Hepatocyte (in vitro differentiated cells): ENCODE data around the gene NUMB.

Experiments used
- EZH2 ChIP-seq: fragments of 200-600 bp; sonication (generic); IDR thresholded peaks from 2 replicates; pipeline ENCODE4 v1.6.1; 2016; ENCODE audit warnings: antibody characterized with exemption, mild to moderate bottlenecking, borderline replicate concordance
- TF ChIP-seq, protein P1 (sequence below): fragments of 200-600 bp; sonication (generic); IDR thresholded peaks from 2 replicates; pipeline ENCODE4 v1.5.1; 2016; ENCODE audit warnings: antibody characterized with exemption, mild to moderate bottlenecking; ENCODE audit not compliant: poor library complexity

DNA sequence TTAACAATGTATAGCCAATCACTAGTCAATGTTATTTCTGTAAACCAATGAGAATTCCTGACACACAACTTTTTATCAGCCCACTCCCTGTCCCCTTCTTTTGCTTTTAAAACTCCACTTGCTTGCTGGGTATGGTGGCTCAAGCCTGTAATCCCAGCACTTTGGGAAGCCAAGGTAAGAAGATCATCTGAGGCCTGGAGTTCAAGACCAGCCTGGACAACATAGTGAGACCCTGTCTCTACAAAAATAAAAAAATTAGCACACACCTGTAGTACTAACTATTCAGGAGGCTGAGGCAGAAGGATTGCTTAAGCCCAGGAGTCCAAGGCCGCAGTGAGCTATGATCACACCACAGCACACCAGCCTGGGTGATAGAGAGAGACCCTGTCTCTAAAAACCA lies 133.3 kb downstream of the NUMB start:
- TF ChIP-seq EZH2, result no peak
- TF ChIP-seq, protein P1, sequence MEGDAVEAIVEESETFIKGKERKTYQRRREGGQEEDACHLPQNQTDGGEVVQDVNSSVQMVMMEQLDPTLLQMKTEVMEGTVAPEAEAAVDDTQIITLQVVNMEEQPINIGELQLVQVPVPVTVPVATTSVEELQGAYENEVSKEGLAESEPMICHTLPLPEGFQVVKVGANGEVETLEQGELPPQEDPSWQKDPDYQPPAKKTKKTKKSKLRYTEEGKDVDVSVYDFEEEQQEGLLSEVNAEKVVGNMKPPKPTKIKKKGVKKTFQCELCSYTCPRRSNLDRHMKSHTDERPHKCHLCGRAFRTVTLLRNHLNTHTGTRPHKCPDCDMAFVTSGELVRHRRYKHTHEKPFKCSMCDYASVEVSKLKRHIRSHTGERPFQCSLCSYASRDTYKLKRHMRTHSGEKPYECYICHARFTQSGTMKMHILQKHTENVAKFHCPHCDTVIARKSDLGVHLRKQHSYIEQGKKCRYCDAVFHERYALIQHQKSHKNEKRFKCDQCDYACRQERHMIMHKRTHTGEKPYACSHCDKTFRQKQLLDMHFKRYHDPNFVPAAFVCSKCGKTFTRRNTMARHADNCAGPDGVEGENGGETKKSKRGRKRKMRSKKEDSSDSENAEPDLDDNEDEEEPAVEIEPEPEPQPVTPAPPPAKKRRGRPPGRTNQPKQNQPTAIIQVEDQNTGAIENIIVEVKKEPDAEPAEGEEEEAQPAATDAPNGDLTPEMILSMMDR, result no peak
